GM23338 (cell line): ENCODE data around the gene TMC3. TPM values are rescaled to one million over a fixed set of nuclear protein-coding genes. Genes with fewer than 3 reads are reported as not detected.

Experiments used
- ATAC-seq: fragments of 200-7000 bp; cut with Tn5 transposase; 3 replicates; pipeline ENCODE4 v1.9.1; 2020
- DNase-seq: peaks from one replicate; pipeline ENCODE4 v3.0.0-alpha.2; 2015; ENCODE audit warnings: low spot score
- H2AFZ ChIP-seq: fragments of 200-600 bp; sonication (generic); 2 replicates; pipeline ENCODE4 v1.8.0; 2016; ENCODE audit warnings: antibody characterized with exemption, mild to moderate bottlenecking, moderate library complexity
- H3F3A ChIP-seq: fragments of 200-600 bp; sonication (generic); replicated peaks from 2 replicates; pipeline ENCODE4 v1.8.0; 2017; ENCODE audit warnings: antibody characterized with exemption, mixed run types, low read depth
- H3K27ac ChIP-seq: fragments of 200-600 bp; sonication (generic); 2 replicates; pipeline ENCODE4 v1.6.1; 2016; ENCODE audit warnings: low read depth
- H3K27me3 ChIP-seq: fragments of 200-600 bp; sonication (generic); 2 replicates; pipeline ENCODE4 v1.8.0; 2016; ENCODE audit warnings: mild to moderate bottlenecking, mixed run types, moderate library complexity; ENCODE audit not compliant: insufficient read depth
- H3K36me3 ChIP-seq: fragments of 200-600 bp; sonication (generic); 2 replicates; pipeline ENCODE4 v1.8.0; 2016; ENCODE audit warnings: mild to moderate bottlenecking; ENCODE audit not compliant: insufficient read depth
- H3K4me1 ChIP-seq: fragments of 200-600 bp; sonication (generic); 2 replicates; pipeline ENCODE4 v1.8.0; 2016; ENCODE audit warnings: mild to moderate bottlenecking, moderate library complexity; ENCODE audit not compliant: insufficient read depth
- H3K4me2 ChIP-seq: fragments of 200-600 bp; sonication (generic); 2 replicates; pipeline ENCODE4 v1.7.1; 2017; ENCODE audit warnings: mixed run types
- H3K4me3 ChIP-seq: fragments of 200-600 bp; sonication (generic); 2 replicates; pipeline ENCODE4 v1.6.1; 2016; ENCODE audit warnings: mixed run types
- H3K79me2 ChIP-seq: fragments of 200-600 bp; sonication (generic); replicated peaks from 2 replicates; pipeline ENCODE4 v1.8.0; 2017; ENCODE audit warnings: mild to moderate bottlenecking; ENCODE audit not compliant: insufficient read depth
- H3K9me2 ChIP-seq: fragments of 200-600 bp; sonication (generic); 2 replicates; pipeline ENCODE4 v1.8.0; 2017; ENCODE audit not compliant: insufficient read depth
- H4K20me1 ChIP-seq: fragments of 200-600 bp; sonication (generic); replicated peaks from 2 replicates; pipeline ENCODE4 v1.8.0; 2017; ENCODE audit warnings: mild to moderate bottlenecking; ENCODE audit not compliant: insufficient read depth
- H3K27ac Mint-ChIP-seq: 2 replicates; pipeline ENCODE4 v1.8.0; 2020; ENCODE audit warnings: inconsistent platforms, mild to moderate bottlenecking, moderate library complexity, mixed read lengths
- H3K27me3 Mint-ChIP-seq: 3 replicates; pipeline ENCODE4 v1.8.0; 2022; ENCODE audit warnings: low read depth, mild to moderate bottlenecking, moderate library complexity, mixed read lengths, inconsistent platforms; ENCODE audit not compliant: insufficient read depth, poor library complexity
- H3K36me3 Mint-ChIP-seq: 3 replicates; pipeline ENCODE4 v1.8.0; 2021; ENCODE audit warnings: low read depth, mild to moderate bottlenecking, inconsistent platforms, moderate library complexity, mixed read lengths
- H3K4me1 Mint-ChIP-seq: 3 replicates; pipeline ENCODE4 v1.8.0; 2020; ENCODE audit warnings: mild to moderate bottlenecking, inconsistent platforms, mixed read lengths
- H3K4me3 Mint-ChIP-seq: 3 replicates; pipeline ENCODE4 v1.8.0; 2021; ENCODE audit warnings: moderate library complexity, mild to moderate bottlenecking, inconsistent platforms, mixed read lengths
- H3K9me3 Mint-ChIP-seq: 3 replicates; pipeline ENCODE4 v1.8.0; 2020; ENCODE audit warnings: moderate library complexity, mild to moderate bottlenecking, inconsistent platforms, mixed read lengths
- CREB1 ChIP-seq: fragments of 250-450 bp; sonication (Bioruptor Pico); IDR thresholded peaks from 2 replicates; pipeline ENCODE4 v1.5.0; 2020; ENCODE audit warnings: low read depth, mild to moderate bottlenecking, moderate library complexity
- EZH2 ChIP-seq: fragments of 200-600 bp; sonication (generic); IDR thresholded peaks from one replicate; pipeline ENCODE4 v1.8.0; 2017; ENCODE audit warnings: antibody characterized with exemption, mild to moderate bottlenecking, low read depth; ENCODE audit not compliant: unreplicated experiment
- EZH2phosphoT487 ChIP-seq: fragments of 200-600 bp; sonication (generic); IDR thresholded peaks from one replicate; pipeline ENCODE4 v1.8.1; 2018; ENCODE audit warnings: antibody characterized with exemption; ENCODE audit not compliant: unreplicated experiment
- JUNB ChIP-seq: IDR thresholded peaks from one replicate; pipeline ENCODE4 v1.6.1; 2016; ENCODE audit warnings: antibody characterized with exemption; ENCODE audit not compliant: unreplicated experiment
- NANOG ChIP-seq: IDR thresholded peaks from 2 replicates; pipeline ENCODE4 v1.6.1; 2016; ENCODE audit warnings: antibody characterized with exemption, borderline replicate concordance
- POLR2AphosphoS5 ChIP-seq: IDR thresholded peaks from 2 replicates; pipeline ENCODE4 v1.6.1; 2016; ENCODE audit warnings: antibody characterized with exemption, low read depth
- STAT1 ChIP-seq: IDR thresholded peaks from one replicate; pipeline ENCODE4 v1.6.1; 2016; ENCODE audit warnings: antibody characterized with exemption; ENCODE audit not compliant: unreplicated experiment
- ZNF114 ChIP-seq: fragments of 250-450 bp; sonication (Bioruptor Pico); IDR thresholded peaks from 2 replicates; pipeline ENCODE4 v1.5.0; 2020; ENCODE audit warnings: mild to moderate bottlenecking, moderate library complexity
- ZNF331 ChIP-seq: fragments of 250-450 bp; sonication (Bioruptor Pico); IDR thresholded peaks from 2 replicates; pipeline ENCODE4 v1.5.0; 2020; ENCODE audit warnings: low read depth, mild to moderate bottlenecking, moderate library complexity
- polyA plus RNA-seq: library from polyadenylated mRNA; unstranded; fragments of >200 nt; fragmentation: Nextera tagmentation; extraction: Ambion mirVana; gene quantifications from 2 replicates; pipeline ENCODE4 v1.2.1, GENCODE V29; 2016
- total RNA-seq: library from RNA; depleted of rRNA; stranded (reverse); fragments of >200 nt; shearing (Covaris generic); gene quantifications from 2 replicates; pipeline ENCODE4 v1.2.3, GENCODE V29; 2014
- TF ChIP-seq, protein P1 (sequence below): IDR thresholded peaks from one replicate; pipeline ENCODE4 v1.6.1; 2018; ENCODE audit warnings: antibody characterized with exemption; ENCODE audit not compliant: unreplicated experiment
- TF ChIP-seq, protein P2 (sequence below), 2 experiments: fragments of 200-600 bp in 1 of 2; sonication (generic) in 1 of 2; conservative IDR thresholded peaks; 2 replicates each; pipeline versions ENCODE4 v1.5.1 to v1.6.1; 2016 to 2017; ENCODE audit warnings: antibody characterized with exemption in 2 of 2, low read depth in 2 of 2, mild to moderate bottlenecking in 2 of 2, moderate library complexity in 1 of 2
- TF ChIP-seq, protein P3 (sequence below): IDR thresholded peaks from 2 replicates; pipeline ENCODE4 v1.6.1; 2016; ENCODE audit warnings: antibody characterized with exemption
- TF ChIP-seq, protein P4 (sequence below): fragments of 250-450 bp; sonication (Bioruptor Pico); IDR thresholded peaks from 2 replicates; pipeline ENCODE4 v1.5.0; 2020; ENCODE audit warnings: mild to moderate bottlenecking, moderate library complexity

The TMC3 gene
- total and polyA plus RNA-seq, 2 experiments from 2014 or later: 0.10 TPM; not detected in 1

DNA sequence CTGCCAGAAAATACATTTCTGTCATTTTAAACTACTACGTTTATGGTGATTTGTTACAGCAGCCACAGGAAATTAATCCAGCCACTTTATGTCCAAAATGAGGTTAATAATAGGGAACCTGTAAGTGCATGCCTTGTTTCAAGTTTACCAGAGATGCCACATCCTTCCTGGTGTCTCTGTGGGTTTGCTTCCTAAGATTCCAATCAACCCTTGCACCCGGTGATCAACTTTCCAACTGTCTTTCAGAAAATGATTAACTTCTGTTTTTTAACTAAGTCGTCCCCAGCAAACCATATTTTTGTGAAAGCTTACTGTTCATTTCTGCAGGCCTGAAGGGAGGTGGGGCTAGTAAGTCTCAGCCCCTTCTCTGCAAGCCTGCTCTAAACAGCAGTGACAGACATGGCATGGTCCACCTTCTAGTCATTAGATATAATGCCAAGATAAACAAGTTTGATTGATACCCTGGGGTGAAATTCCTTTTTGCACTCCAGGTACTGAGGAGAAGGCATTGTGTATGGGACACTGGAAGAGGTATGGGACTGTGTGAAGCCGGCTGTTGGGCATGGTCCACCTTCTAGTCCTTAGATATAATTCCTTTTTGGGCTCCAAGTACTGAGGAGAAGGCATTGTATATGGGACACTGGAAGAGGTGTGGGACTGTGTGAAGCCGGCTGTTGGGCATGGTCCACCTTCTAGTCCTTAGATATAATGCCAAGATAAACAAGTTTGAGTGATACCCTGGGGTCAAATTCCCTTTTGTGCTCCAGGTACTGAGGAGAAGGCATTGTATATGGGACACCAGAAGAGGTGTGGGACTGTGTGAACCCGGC lies 11.1 kb upstream of the TMC3 start:
- DNase-seq (no peak), ATAC-seq (no peak)
- no peaks in the 10 kb centered on the region for H3F3A ChIP-seq
- H3K27ac ChIP-seq: no peak overlapping the region
- no peaks in the 10 kb centered on the region; the same call in 2 of the 3 replicates for H3K9me3 Mint-ChIP-seq
- H3K4me1 ChIP-seq: peaks cover 6% of the 10 kb centered on the region
- H3K4me1 Mint-ChIP-seq: peaks cover 17% of the 10 kb centered on the region
- H3K36me3 Mint-ChIP-seq: 0 out of 3 replicates have a peak, but pooled peaks cover 6% of the 10 kb centered on the region
- no peaks in the 10 kb centered on the region for H3K27me3 Mint-ChIP-seq
- no peak overlapping the region for H3K4me3 ChIP-seq
- no peaks in the 10 kb centered on the region for H4K20me1 ChIP-seq
- no peak overlapping the region for H3K4me3 Mint-ChIP-seq
- H3K9me2 ChIP-seq: no peaks in the 10 kb centered on the region
- TF ChIP-seq, protein P1, sequence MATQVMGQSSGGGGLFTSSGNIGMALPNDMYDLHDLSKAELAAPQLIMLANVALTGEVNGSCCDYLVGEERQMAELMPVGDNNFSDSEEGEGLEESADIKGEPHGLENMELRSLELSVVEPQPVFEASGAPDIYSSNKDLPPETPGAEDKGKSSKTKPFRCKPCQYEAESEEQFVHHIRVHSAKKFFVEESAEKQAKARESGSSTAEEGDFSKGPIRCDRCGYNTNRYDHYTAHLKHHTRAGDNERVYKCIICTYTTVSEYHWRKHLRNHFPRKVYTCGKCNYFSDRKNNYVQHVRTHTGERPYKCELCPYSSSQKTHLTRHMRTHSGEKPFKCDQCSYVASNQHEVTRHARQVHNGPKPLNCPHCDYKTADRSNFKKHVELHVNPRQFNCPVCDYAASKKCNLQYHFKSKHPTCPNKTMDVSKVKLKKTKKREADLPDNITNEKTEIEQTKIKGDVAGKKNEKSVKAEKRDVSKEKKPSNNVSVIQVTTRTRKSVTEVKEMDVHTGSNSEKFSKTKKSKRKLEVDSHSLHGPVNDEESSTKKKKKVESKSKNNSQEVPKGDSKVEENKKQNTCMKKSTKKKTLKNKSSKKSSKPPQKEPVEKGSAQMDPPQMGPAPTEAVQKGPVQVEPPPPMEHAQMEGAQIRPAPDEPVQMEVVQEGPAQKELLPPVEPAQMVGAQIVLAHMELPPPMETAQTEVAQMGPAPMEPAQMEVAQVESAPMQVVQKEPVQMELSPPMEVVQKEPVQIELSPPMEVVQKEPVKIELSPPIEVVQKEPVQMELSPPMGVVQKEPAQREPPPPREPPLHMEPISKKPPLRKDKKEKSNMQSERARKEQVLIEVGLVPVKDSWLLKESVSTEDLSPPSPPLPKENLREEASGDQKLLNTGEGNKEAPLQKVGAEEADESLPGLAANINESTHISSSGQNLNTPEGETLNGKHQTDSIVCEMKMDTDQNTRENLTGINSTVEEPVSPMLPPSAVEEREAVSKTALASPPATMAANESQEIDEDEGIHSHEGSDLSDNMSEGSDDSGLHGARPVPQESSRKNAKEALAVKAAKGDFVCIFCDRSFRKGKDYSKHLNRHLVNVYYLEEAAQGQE: no peak
- TF ChIP-seq, protein P2, sequence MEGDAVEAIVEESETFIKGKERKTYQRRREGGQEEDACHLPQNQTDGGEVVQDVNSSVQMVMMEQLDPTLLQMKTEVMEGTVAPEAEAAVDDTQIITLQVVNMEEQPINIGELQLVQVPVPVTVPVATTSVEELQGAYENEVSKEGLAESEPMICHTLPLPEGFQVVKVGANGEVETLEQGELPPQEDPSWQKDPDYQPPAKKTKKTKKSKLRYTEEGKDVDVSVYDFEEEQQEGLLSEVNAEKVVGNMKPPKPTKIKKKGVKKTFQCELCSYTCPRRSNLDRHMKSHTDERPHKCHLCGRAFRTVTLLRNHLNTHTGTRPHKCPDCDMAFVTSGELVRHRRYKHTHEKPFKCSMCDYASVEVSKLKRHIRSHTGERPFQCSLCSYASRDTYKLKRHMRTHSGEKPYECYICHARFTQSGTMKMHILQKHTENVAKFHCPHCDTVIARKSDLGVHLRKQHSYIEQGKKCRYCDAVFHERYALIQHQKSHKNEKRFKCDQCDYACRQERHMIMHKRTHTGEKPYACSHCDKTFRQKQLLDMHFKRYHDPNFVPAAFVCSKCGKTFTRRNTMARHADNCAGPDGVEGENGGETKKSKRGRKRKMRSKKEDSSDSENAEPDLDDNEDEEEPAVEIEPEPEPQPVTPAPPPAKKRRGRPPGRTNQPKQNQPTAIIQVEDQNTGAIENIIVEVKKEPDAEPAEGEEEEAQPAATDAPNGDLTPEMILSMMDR (conservative IDR thresholded peaks at IDR 0.05; ENCODE audit: low read depth in 2 of 2): no peak
- TF ChIP-seq, protein P3, sequence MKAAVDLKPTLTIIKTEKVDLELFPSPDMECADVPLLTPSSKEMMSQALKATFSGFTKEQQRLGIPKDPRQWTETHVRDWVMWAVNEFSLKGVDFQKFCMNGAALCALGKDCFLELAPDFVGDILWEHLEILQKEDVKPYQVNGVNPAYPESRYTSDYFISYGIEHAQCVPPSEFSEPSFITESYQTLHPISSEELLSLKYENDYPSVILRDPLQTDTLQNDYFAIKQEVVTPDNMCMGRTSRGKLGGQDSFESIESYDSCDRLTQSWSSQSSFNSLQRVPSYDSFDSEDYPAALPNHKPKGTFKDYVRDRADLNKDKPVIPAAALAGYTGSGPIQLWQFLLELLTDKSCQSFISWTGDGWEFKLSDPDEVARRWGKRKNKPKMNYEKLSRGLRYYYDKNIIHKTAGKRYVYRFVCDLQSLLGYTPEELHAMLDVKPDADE: no peak
- TF ChIP-seq JUNB (no peak), POLR2AphosphoS5 (no peak), ZNF114 (CRISPR knock-in tag) (no peak), NANOG (no peak), ZNF331 (CRISPR knock-in tag) (no peak), STAT1 (no peak), EZH2 (no peak), EZH2phosphoT487 (no peak), CREB1 (no peak)
- TF ChIP-seq, protein P4, sequence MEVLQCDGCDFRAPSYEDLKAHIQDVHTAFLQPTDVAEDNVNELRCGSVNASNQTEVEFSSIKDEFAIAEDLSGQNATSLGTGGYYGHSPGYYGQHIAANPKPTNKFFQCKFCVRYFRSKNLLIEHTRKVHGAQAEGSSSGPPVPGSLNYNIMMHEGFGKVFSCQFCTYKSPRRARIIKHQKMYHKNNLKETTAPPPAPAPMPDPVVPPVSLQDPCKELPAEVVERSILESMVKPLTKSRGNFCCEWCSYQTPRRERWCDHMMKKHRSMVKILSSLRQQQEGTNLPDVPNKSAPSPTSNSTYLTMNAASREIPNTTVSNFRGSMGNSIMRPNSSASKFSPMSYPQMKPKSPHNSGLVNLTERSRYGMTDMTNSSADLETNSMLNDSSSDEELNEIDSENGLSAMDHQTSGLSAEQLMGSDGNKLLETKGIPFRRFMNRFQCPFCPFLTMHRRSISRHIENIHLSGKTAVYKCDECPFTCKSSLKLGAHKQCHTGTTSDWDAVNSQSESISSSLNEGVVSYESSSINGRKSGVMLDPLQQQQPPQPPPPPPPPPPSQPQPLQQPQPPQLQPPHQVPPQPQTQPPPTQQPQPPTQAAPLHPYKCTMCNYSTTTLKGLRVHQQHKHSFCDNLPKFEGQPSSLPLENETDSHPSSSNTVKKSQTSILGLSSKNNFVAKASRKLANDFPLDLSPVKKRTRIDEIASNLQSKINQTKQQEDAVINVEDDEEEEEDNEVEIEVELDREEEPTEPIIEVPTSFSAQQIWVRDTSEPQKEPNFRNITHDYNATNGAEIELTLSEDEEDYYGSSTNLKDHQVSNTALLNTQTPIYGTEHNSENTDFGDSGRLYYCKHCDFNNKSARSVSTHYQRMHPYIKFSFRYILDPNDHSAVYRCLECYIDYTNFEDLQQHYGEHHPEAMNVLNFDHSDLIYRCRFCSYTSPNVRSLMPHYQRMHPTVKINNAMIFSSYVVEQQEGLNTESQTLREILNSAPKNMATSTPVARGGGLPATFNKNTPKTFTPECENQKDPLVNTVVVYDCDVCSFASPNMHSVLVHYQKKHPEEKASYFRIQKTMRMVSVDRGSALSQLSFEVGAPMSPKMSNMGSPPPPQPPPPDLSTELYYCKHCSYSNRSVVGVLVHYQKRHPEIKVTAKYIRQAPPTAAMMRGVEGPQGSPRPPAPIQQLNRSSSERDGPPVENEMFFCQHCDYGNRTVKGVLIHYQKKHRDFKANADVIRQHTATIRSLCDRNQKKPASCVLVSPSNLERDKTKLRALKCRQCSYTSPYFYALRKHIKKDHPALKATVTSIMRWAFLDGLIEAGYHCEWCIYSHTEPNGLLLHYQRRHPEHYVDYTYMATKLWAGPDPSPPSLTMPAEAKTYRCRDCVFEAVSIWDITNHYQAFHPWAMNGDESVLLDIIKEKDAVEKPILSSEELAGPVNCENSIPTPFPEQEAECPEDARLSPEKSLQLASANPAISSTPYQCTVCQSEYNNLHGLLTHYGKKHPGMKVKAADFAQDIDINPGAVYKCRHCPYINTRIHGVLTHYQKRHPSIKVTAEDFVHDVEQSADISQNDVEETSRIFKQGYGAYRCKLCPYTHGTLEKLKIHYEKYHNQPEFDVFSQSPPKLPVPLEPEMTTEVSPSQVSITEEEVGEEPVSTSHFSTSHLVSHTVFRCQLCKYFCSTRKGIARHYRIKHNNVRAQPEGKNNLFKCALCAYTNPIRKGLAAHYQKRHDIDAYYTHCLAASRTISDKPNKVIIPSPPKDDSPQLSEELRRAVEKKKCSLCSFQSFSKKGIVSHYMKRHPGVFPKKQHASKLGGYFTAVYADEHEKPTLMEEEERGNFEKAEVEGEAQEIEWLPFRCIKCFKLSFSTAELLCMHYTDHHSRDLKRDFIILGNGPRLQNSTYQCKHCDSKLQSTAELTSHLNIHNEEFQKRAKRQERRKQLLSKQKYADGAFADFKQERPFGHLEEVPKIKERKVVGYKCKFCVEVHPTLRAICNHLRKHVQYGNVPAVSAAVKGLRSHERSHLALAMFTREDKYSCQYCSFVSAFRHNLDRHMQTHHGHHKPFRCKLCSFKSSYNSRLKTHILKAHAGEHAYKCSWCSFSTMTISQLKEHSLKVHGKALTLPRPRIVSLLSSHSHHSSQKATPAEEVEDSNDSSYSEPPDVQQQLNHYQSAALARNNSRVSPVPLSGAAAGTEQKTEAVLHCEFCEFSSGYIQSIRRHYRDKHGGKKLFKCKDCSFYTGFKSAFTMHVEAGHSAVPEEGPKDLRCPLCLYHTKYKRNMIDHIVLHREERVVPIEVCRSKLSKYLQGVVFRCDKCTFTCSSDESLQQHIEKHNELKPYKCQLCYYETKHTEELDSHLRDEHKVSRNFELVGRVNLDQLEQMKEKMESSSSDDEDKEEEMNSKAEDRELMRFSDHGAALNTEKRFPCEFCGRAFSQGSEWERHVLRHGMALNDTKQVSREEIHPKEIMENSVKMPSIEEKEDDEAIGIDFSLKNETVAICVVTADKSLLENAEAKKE: no peak
- H2AFZ ChIP-seq: no peak overlapping the region
- H3K36me3 ChIP-seq: no peaks in the 10 kb centered on the region
- no peak overlapping the region for H3K4me2 ChIP-seq
- no peaks in the 10 kb centered on the region for H3K27me3 ChIP-seq
- H3K27ac Mint-ChIP-seq: no peak overlapping the region
- no peaks in the 10 kb centered on the region for H3K79me2 ChIP-seq
